Measurements from ENCODE around the gene TTC34. TPM values are rescaled to one million over a fixed set of nuclear protein-coding genes. Genes with fewer than 3 reads are reported as not detected.

The TTC34 gene
- total and polyA plus RNA-seq, 2 of the 4 experiments (the other 2 are of a cell fraction), result under 0.01 to 0.09 TPM

- Histone ChIP-seq H3K4me1 (ENCODE audit: control insufficient read depth, insufficient read depth, low read length) (no peaks in the 10 kb centered on the region), H3K79me1 (ENCODE audit: low read depth in 1 of 2, low read length in 2 of 2) (no peaks in the 10 kb centered on the region), H3K27ac (ENCODE audit: insufficient read depth, low read length) (no peak overlapping the region), H4K20me1 (ENCODE audit: insufficient read depth, low read length) (no peaks in the 10 kb centered on the region), H2BK15ac (ENCODE audit: low read depth, low read length) (no peak overlapping the region), H4K8ac (ENCODE audit: low read depth in 2 of 2, low read length in 2 of 2) (no peak overlapping the region), H3K4ac (ENCODE audit: low read depth, low read length) (no peak overlapping the region), H3K9me1 (ENCODE audit: insufficient read depth, low read length) (no peaks in the 10 kb centered on the region), H3K9me3 (ENCODE audit: control insufficient read depth, insufficient read depth, low read length) (peaks cover 35% of the 10 kb centered on the region), H3K4me3 (ENCODE audit: insufficient read depth, low read depth, low read length) (no peak overlapping the region), H3K56ac (ENCODE audit: extremely low read depth, insufficient read depth, low read length) (no peak overlapping the region), H2BK120ac (ENCODE audit: low read depth, low read length) (no peak overlapping the region), H3K14ac (replicated peaks; ENCODE audit: low read depth, low read length) (no peak overlapping the region), H3K27me3 (ENCODE audit: control insufficient read depth, insufficient read depth, low read length) (no peaks in the 10 kb centered on the region), H4K5ac (ENCODE audit: low read depth, low read length) (no peak overlapping the region), H3K23ac (ENCODE audit: low read depth, low read length) (no peak overlapping the region), H3K4me2 (ENCODE audit: low read depth, low read length) (no peak overlapping the region), H3K18ac (ENCODE audit: low read depth, low read length) (no peak overlapping the region), H3K9ac (ENCODE audit: low read depth, low read length) (no peak overlapping the region), H2BK5ac (ENCODE audit: low read depth, low read length, poor library complexity, severe bottlenecking) (no peak overlapping the region), H2BK20ac (ENCODE audit: low read depth, low read length) (no peak overlapping the region), H2AFZ (replicated peaks; ENCODE audit: low read length, poor library complexity) (no peak overlapping the region), H2AK5ac (ENCODE audit: low read depth, low read length) (no peak overlapping the region), H2AK9ac (replicated peaks; ENCODE audit: low read depth, low read length, poor library complexity) (no peak overlapping the region), H4K91ac (ENCODE audit: insufficient read depth, low read depth, low read length) (no peak overlapping the region), H3K36me3 (ENCODE audit: control insufficient read depth, insufficient read depth, low read length) (no peaks in the 10 kb centered on the region)
- CTCF ChIA-PET, result no interaction called here
- WGBS, 2 experiments (ENCODE audit: extremely low coverage in 2 of 2, insufficient read length in 1 of 2), result 73% methylated on average over 2 of the region's 9 CpGs; no CpG with 5 or more reads in 1 of the 2 experiments
- DNase-seq (no peak), ATAC-seq (ENCODE audit: low read depth) (no peak)
- POLR2A ChIA-PET (ENCODE audit: unreplicated experiment), result no interaction called here
- dilution Hi-C loops (cut with HindIII; ENCODE audit: low sequenced_read_pairs, unreplicated experiment), result no loop called here
- intact Hi-C loops (cut with micrococcal nuclease), result no loop called here
- in situ Hi-C loops (cut with MboI; ENCODE audit: low sequenced_read_pairs), result no loop called here
- TF ChIP-seq MAFK (IDR thresholded peaks at IDR 0.05; ENCODE audit: low read depth, low read length), result no peak
- no peak for TF ChIP-seq MAZ (IDR thresholded peaks at IDR 0.05; ENCODE audit: borderline replicate concordance, low read depth, low read length)
- TF ChIP-seq POLR2A (IDR thresholded peaks at IDR 0.05; ENCODE audit: low read depth, low read length), result no peak
- no peak for TF ChIP-seq CHD1 (IDR thresholded peaks at IDR 0.05; ENCODE audit: low read depth, low read length)
- TF ChIP-seq CTCF (conservative IDR thresholded peaks at IDR 0.05; ENCODE audit: low read depth, low read length), result no peak
- no peak for TF ChIP-seq RCOR1 (IDR thresholded peaks at IDR 0.05; ENCODE audit: insufficient replicate concordance, low read length)
- TF ChIP-seq RFX5 (IDR thresholded peaks at IDR 0.05; ENCODE audit: low read depth, low read length), result no peak
- no peak for TF ChIP-seq RAD21 (IDR thresholded peaks at IDR 0.05; ENCODE audit: low read length)
- TF ChIP-seq ELK1 (IDR thresholded peaks at IDR 0.05; ENCODE audit: borderline replicate concordance, low read depth, low read length), result no peak
- BruUV-seq (replicated peaks), result no TSS peak
Observed at GRCh38 chr1:2845869-2846268, 44.4 kb upstream of the TTC34 start.
